GM12878 (cell line): ENCODE data around the gene TNK1.

Experiments
- CEBPB ChIP-seq, 2 experiments: fragments of 150-350 bp in 1 of 2; IDR thresholded peaks; 2 replicates each; pipeline ENCODE4 v1.6.1; 2012 to 2014; ENCODE audit warnings: low read depth in 2 of 2, low read length in 2 of 2, borderline replicate concordance in 1 of 2, inconsistent platforms in 1 of 2
- CEBPZ ChIP-seq: fragments of 150-350 bp; IDR thresholded peaks from 2 replicates; pipeline ENCODE4 v1.6.1; 2016; ENCODE audit warnings: low read depth, low read length
- CTCF ChIP-seq, 3 experiments: IDR thresholded peaks in 2 of 3; conservative IDR thresholded peaks in 1 of 3; 2 replicates each; pipeline ENCODE4 v1.5.1; 2011; ENCODE audit warnings: low read depth in 3 of 3, low read length in 3 of 3, mild to moderate bottlenecking in 3 of 3, control low read depth in 2 of 3, moderate library complexity in 2 of 3, inconsistent platforms in 1 of 3, mixed read lengths in 1 of 3; ENCODE audit not compliant: control insufficient read depth in 2 of 3, insufficient read depth in 1 of 3; ENCODE audit errors: extremely low read depth in 1 of 3
- EGR1 ChIP-seq, 2 experiments: IDR thresholded peaks; 1 replicate in 1 of 2; 2 replicates in 1 of 2; pipeline ENCODE4 v1.6.1; 2011 to 2012; ENCODE audit warnings: low read depth in 2 of 2, low read length in 2 of 2, borderline replicate concordance in 1 of 2, mild to moderate bottlenecking in 1 of 2, moderate library complexity in 1 of 2
- EZH2 ChIP-seq: IDR thresholded peaks from 2 replicates; pipeline ENCODE4 v1.6.1; 2012; ENCODE audit warnings: low read depth, mild to moderate bottlenecking, control low read depth, inconsistent platforms, low read length, borderline replicate concordance; ENCODE audit not compliant: control insufficient read depth
- HCFC1 ChIP-seq: fragments of 150-350 bp; IDR thresholded peaks from 2 replicates; pipeline ENCODE4 v1.6.1; 2014; ENCODE audit warnings: low read length
- ZBTB4 ChIP-seq: fragments of 450-650 bp; formaldehyde crosslinking; IDR thresholded peaks from 2 replicates; pipeline ENCODE4 v1.4.0; 2022; ENCODE audit warnings: mild to moderate bottlenecking, moderate library complexity

- TF ChIP-seq EGR1 (IDR thresholded peaks at IDR 0.05; ENCODE audit: borderline replicate concordance in 1 of 2, low read depth in 2 of 2, low read length in 2 of 2): no peak
- TF ChIP-seq CTCF (IDR thresholded peaks at IDR 0.05 in 2 of 3, conservative IDR thresholded peaks at IDR 0.05 in 1 of 3; ENCODE audit: control insufficient read depth in 2 of 3, extremely low read depth in 1 of 3, insufficient read depth in 1 of 3, low read depth in 3 of 3, low read length in 3 of 3): no peak
- no peak for TF ChIP-seq CEBPB (IDR thresholded peaks at IDR 0.05; ENCODE audit: borderline replicate concordance in 1 of 2, low read depth in 2 of 2, low read length in 2 of 2)
- TF ChIP-seq CEBPZ: no peak
- no peak for TF ChIP-seq HCFC1
- no peak for TF ChIP-seq EZH2
- TF ChIP-seq ZBTB4: no peak
Observed at GRCh38 chr17:7403043-7403726, 22.3 kb downstream of the TNK1 start.
